Astrocyte of the hippocampus (primary cell): ENCODE results near the gene SGCA.

ENCODE experiments used
- DNase-seq: peaks from one replicate; pipeline ENCODE4 v3.0.0; 2011; ENCODE audit warnings: low read depth, low spot score

The SGCA gene

GRCh38 chr17:50221864-50222545, 56.2 kb downstream of the SGCA start:
- peak; percentile 84 for DNase-seq

DNA sequence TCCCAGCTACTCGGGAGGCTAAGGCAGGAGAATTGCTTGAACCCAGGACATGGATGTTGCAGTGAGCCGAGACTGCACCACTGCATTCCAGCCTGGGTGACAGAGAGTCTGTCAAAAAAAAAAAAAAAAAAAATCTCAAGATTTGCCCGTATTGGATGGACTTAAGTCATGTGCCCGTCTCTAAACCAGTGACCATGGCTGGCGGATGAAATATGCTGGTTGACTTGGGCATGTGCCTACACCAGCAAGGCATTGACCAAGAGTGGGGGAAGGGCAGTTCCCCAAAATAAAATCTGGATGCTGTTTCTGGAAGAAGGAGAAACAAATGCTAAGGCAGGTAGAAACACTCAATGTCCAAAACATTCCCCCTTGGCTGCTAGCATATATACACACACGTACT, 57.1 kb downstream of the SGCA start:
- no peak for DNase-seq
